ENCODE results near the gene FOXJ3.

The FOXJ3 gene

GRCh38 chr1:42369471-42369870 is 34.4 kb upstream of the FOXJ3 start:
- TF ChIP-seq CTCF (IDR thresholded peaks at IDR 0.05; ENCODE audit: extremely low read depth, missing control alignments) = no peak
- DNase-seq (ENCODE audit: low spot score) = no peak

GRCh38 chr1:42368096-42368795 is 33.2 kb upstream of the FOXJ3 start:
- no peak for DNase-seq (ENCODE audit: low spot score)
- no peak for TF ChIP-seq CTCF (IDR thresholded peaks at IDR 0.05; ENCODE audit: extremely low read depth, missing control alignments)

GRCh38 chr1:42365118-42365517 is 30.1 kb upstream of the FOXJ3 start:
- TF ChIP-seq CTCF (IDR thresholded peaks at IDR 0.05; ENCODE audit: extremely low read depth, missing control alignments) = no peak

GRCh38 chr1:42364542-42364941 is 29.5 kb upstream of the FOXJ3 start:
- TF ChIP-seq CTCF (IDR thresholded peaks at IDR 0.05; ENCODE audit: extremely low read depth, missing control alignments) = no peak

More at GRCh38 chr1:42365118-42365517, 30.1 kb upstream of the FOXJ3 start:
- no peak for DNase-seq (ENCODE audit: low spot score)

GRCh38 chr1:42364089-42364488 is 29.1 kb upstream of the FOXJ3 start:
- DNase-seq (ENCODE audit: low spot score) = no peak
- TF ChIP-seq CTCF (IDR thresholded peaks at IDR 0.05; ENCODE audit: extremely low read depth, missing control alignments) = no peak

More at GRCh38 chr1:42364542-42364941, 29.5 kb upstream of the FOXJ3 start:
- DNase-seq (ENCODE audit: low spot score) = no peak

GRCh38 chr1:42359466-42359865 is 24.4 kb upstream of the FOXJ3 start:
- DNase-seq (ENCODE audit: low spot score) = no peak
- TF ChIP-seq CTCF (IDR thresholded peaks at IDR 0.05; ENCODE audit: extremely low read depth, missing control alignments) = no peak

GRCh38 chr1:42358791-42359190 is 23.8 kb upstream of the FOXJ3 start:
- no peak for TF ChIP-seq CTCF (IDR thresholded peaks at IDR 0.05; ENCODE audit: extremely low read depth, missing control alignments)
- peak; percentile 46 for DNase-seq (ENCODE audit: low spot score)

Measured in GM20000 (cell line).